ENCODE results near the gene LRRC28. TPM values are rescaled to one million over a fixed set of nuclear protein-coding genes. Genes with fewer than 3 reads are reported as not detected.

Gene LRRC28
- total and polyA plus RNA-seq, 10 of the 15 experiments (the other 5 are each of a cell fraction or from before 2014, with no cell fraction given): 21.3 to 54.9 (median 27.7) TPM

DNA sequence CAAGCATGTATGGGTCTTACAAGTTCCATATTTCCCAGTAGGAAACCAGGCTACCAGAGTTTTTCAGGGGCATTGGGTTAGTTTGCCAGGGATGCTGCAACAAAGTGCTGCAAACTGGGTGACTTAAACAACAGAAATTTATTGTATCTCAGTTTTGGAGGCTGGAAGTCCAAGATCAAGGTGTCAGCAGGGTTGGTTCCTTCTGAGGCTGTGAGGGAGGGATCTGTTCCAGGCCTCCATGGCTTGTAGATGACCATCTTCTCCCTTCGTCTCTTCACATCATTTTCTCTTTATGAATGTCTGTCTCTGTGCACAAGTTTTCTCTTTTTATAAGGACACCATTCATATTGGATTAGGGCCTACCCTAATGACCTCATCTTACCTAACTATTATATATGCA, 114.7 kb downstream of the LRRC28 start:
- FAIRE-seq (no peak), ATAC-seq (no peak), DNase-seq (ENCODE audit: low read depth, low spot score) (no peak)
- H4K20me1 ChIP-seq (ENCODE audit: control insufficient read depth, insufficient read depth): no peaks in the 10 kb centered on the region
- 0 out of 2 replicates have a peak overlapping the region, but pooled peaks have one; percentile 4 for H3K4me3 ChIP-seq
- H3K36me3 ChIP-seq (ENCODE audit: control insufficient read depth in 2 of 2, insufficient read depth in 2 of 2, low read length in 1 of 2): peaks cover 0 to 3% of the 10 kb centered on the region in 2 experiments; a peak in 1 of 4 replicates
- ChIA-PET RAD21 (ENCODE audit: unreplicated experiment) (interaction anchor here (0.9 to 1.1 kb wide), 3 partner anchors 12 to 339 kb away, joined by 3 read pairs; no protein-coding TSS in a partner anchor), CTCF (interaction anchor here (0.6 to 2.4 kb wide), 5 partner anchors 21 to 338 kb away, joined by 3 to 7 read pairs (median 3); no protein-coding TSS in a partner anchor), SMC1A (ENCODE audit: uncharacterized antibody, unreplicated experiment) (interaction anchor here (0.9 to 1.0 kb wide), 2 partner anchors 138 to 338 kb away, joined by 4 read pairs; no protein-coding TSS in a partner anchor), POLR2A (no interaction called here)
- 0 out of 2 replicates have a peak overlapping the region, but pooled peaks have one; percentile 75 for H3K4me2 ChIP-seq (ENCODE audit: control insufficient read depth, insufficient read depth)
- TF ChIP-seq RUNX3 (IDR thresholded peaks at IDR 0.05; ENCODE audit: low read length): no peak
- TF ChIP-seq RAD21 (IDR thresholded peaks at IDR 0.05; ENCODE audit: insufficient read depth, low read depth, low read length): no peak
- no peak for TF ChIP-seq RB1 (IDR thresholded peaks at IDR 0.05; ENCODE audit: borderline replicate concordance)
- TF ChIP-seq WRNIP1 (IDR thresholded peaks at IDR 0.05; ENCODE audit: borderline replicate concordance, low read depth, low read length): no peak
- TF ChIP-seq ASH2L (IDR thresholded peaks at IDR 0.05; ENCODE audit: borderline replicate concordance, low read depth): no peak
- TF ChIP-seq SP1 (IDR thresholded peaks at IDR 0.05; ENCODE audit: low read depth, low read length): no peak
- TF ChIP-seq, protein P1, sequence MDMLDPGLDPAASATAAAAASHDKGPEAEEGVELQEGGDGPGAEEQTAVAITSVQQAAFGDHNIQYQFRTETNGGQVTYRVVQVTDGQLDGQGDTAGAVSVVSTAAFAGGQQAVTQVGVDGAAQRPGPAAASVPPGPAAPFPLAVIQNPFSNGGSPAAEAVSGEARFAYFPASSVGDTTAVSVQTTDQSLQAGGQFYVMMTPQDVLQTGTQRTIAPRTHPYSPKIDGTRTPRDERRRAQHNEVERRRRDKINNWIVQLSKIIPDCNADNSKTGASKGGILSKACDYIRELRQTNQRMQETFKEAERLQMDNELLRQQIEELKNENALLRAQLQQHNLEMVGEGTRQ (IDR thresholded peaks at IDR 0.05; ENCODE audit: borderline replicate concordance, low read depth, low read length): no peak
- TF ChIP-seq PAX8 (IDR thresholded peaks at IDR 0.05): no peak
- no peak for TF ChIP-seq DPF2 (IDR thresholded peaks at IDR 0.05)
- TF ChIP-seq NFIC (IDR thresholded peaks at IDR 0.05; ENCODE audit: low read depth, low read length): no peak
- TF ChIP-seq REST (IDR thresholded peaks at IDR 0.05; ENCODE audit: low read depth, low read length): no peak
- TF ChIP-seq HDAC2 (IDR thresholded peaks at IDR 0.05): no peak
- no peak for TF ChIP-seq SREBF1 (IDR thresholded peaks at IDR 0.05; ENCODE audit: low read length)
- H3K9ac ChIP-seq (ENCODE audit: control insufficient read depth, insufficient read depth, low read length): no peak overlapping the region
- 94% methylated on average over 1 of the region's 1 CpG for WGBS (ENCODE audit: insufficient coverage, insufficient replicate concordance, low lambda C conversion rate, missing lambda C conversion rate)
- H2AFZ ChIP-seq (ENCODE audit: control insufficient read depth, low read depth, low read length): no peak overlapping the region
- H3K4me1 ChIP-seq (ENCODE audit: control insufficient read depth, insufficient read depth, low read length): peaks cover 25% of the 10 kb centered on the region
- peaks cover 26% of the 10 kb centered on the region for H3K9me3 ChIP-seq (replicated peaks; ENCODE audit: control insufficient read depth, insufficient read depth, low read length)
- BruUV-seq (replicated peaks): no TSS peak
- no peak overlapping the region for H3K27ac ChIP-seq (ENCODE audit: control insufficient read depth, insufficient read depth)
- intact Hi-C loops (cut with micrococcal nuclease; ENCODE audit: unreplicated experiment) (no loop called here), in situ Hi-C loops (cut with MboI) (no loop called here)
- no peaks in the 10 kb centered on the region for H3K27me3 ChIP-seq (replicated peaks in 1 of 2; ENCODE audit: control insufficient read depth in 2 of 2, insufficient read depth in 2 of 2, low read length in 1 of 2)
- no peaks in the 10 kb centered on the region for H3K79me2 ChIP-seq (ENCODE audit: control insufficient read depth, insufficient read depth, low read length)
